ENCODE results near the gene SGMS2.

SGMS2 gene

DNA sequence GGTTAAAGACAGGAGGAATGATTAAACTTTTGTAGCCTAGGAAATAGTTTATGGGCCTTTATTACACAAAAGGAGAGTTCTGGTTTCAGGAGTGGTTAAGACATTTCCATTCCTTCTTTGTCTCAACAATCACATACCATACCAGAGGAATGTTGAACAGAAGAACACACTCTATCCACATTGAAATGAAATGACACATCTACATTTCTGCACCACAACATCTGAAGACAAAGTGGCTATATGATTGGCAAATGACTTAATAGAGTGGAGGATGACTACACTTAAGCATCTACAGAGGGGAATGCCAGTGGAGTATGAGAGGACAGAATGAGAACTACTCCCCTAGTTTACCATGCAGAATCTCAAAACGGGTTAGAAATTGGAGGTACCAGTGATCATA is 114.6 kb downstream of the SGMS2 start:
- no peak for TF ChIP-seq TCF12 (IDR thresholded peaks at IDR 0.05; ENCODE audit: low read depth)
- TF ChIP-seq, protein P1, sequence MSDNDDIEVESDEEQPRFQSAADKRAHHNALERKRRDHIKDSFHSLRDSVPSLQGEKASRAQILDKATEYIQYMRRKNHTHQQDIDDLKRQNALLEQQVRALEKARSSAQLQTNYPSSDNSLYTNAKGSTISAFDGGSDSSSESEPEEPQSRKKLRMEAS (IDR thresholded peaks at IDR 0.05), result no peak

DNA sequence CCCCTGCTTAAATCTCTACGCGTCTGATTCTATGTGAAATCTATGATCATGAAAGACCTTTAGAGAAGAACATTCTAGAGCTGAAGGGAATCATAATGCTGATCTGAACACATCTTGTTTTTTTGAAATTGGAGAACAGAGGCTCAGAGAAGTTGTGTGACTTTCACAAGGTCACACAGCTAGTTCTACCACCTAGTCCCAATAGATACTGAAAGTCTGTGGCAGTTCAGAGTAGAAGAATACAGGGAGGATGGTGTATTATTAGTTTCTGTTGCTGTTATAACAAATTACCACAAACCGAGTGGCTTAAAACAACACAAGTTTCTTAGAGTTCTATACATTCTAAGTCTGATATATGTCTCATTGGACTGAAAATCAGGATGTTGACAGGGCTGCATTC is 121.1 kb downstream of the SGMS2 start:
- TF ChIP-seq TEAD4 (IDR thresholded peaks at IDR 0.05), result no peak
- TF ChIP-seq USF1 (IDR thresholded peaks at IDR 0.05), result no peak
- TF ChIP-seq ZBTB7A (IDR thresholded peaks at IDR 0.05; ENCODE audit: low read depth), result no peak
- TF ChIP-seq TCF12 (IDR thresholded peaks at IDR 0.05; ENCODE audit: low read depth), result no peak
- TF ChIP-seq, protein P1 (IDR thresholded peaks at IDR 0.05), result no peak
- TF ChIP-seq CEBPB (IDR thresholded peaks at IDR 0.05), result no peak
- no peak for TF ChIP-seq RAD21 (IDR thresholded peaks at IDR 0.05; ENCODE audit: low read depth)
- TF ChIP-seq, protein P2, sequence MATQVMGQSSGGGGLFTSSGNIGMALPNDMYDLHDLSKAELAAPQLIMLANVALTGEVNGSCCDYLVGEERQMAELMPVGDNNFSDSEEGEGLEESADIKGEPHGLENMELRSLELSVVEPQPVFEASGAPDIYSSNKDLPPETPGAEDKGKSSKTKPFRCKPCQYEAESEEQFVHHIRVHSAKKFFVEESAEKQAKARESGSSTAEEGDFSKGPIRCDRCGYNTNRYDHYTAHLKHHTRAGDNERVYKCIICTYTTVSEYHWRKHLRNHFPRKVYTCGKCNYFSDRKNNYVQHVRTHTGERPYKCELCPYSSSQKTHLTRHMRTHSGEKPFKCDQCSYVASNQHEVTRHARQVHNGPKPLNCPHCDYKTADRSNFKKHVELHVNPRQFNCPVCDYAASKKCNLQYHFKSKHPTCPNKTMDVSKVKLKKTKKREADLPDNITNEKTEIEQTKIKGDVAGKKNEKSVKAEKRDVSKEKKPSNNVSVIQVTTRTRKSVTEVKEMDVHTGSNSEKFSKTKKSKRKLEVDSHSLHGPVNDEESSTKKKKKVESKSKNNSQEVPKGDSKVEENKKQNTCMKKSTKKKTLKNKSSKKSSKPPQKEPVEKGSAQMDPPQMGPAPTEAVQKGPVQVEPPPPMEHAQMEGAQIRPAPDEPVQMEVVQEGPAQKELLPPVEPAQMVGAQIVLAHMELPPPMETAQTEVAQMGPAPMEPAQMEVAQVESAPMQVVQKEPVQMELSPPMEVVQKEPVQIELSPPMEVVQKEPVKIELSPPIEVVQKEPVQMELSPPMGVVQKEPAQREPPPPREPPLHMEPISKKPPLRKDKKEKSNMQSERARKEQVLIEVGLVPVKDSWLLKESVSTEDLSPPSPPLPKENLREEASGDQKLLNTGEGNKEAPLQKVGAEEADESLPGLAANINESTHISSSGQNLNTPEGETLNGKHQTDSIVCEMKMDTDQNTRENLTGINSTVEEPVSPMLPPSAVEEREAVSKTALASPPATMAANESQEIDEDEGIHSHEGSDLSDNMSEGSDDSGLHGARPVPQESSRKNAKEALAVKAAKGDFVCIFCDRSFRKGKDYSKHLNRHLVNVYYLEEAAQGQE (IDR thresholded peaks at IDR 0.05; ENCODE audit: low read depth), result no peak
- no peak for TF ChIP-seq EGR1 (IDR thresholded peaks at IDR 0.05)
- TF ChIP-seq EP300 (IDR thresholded peaks at IDR 0.05; ENCODE audit: borderline replicate concordance), result no peak
- no peak for TF ChIP-seq FOXM1 (IDR thresholded peaks at IDR 0.05; ENCODE audit: borderline replicate concordance, low read depth)
- TF ChIP-seq TAF1 (IDR thresholded peaks at IDR 0.05; ENCODE audit: low read depth), result no peak
- no peak for TF ChIP-seq NFIC (IDR thresholded peaks at IDR 0.05)
- TF ChIP-seq CREB1 (IDR thresholded peaks at IDR 0.05; ENCODE audit: low read depth), result no peak
- TF ChIP-seq YY1 (IDR thresholded peaks at IDR 0.05; ENCODE audit: low read depth), result no peak

- no peak for TF ChIP-seq YY1 (IDR thresholded peaks at IDR 0.05; ENCODE audit: low read depth)
- TF ChIP-seq TCF12 (IDR thresholded peaks at IDR 0.05; ENCODE audit: low read depth), result no peak
- no peak for TF ChIP-seq CEBPB (IDR thresholded peaks at IDR 0.05)
- no peak for TF ChIP-seq EGR1 (IDR thresholded peaks at IDR 0.05)
- TF ChIP-seq TAF1 (IDR thresholded peaks at IDR 0.05; ENCODE audit: low read depth), result no peak
- TF ChIP-seq EP300 (IDR thresholded peaks at IDR 0.05; ENCODE audit: borderline replicate concordance), result no peak
- no peak for TF ChIP-seq USF1 (IDR thresholded peaks at IDR 0.05)
- TF ChIP-seq ZBTB7A (IDR thresholded peaks at IDR 0.05; ENCODE audit: low read depth), result no peak
- TF ChIP-seq CREB1 (IDR thresholded peaks at IDR 0.05; ENCODE audit: low read depth), result no peak
- TF ChIP-seq, protein P1 (IDR thresholded peaks at IDR 0.05), result no peak
- no peak for TF ChIP-seq TEAD4 (IDR thresholded peaks at IDR 0.05)
- no peak for TF ChIP-seq NFIC (IDR thresholded peaks at IDR 0.05)
- no peak for TF ChIP-seq RAD21 (IDR thresholded peaks at IDR 0.05; ENCODE audit: low read depth)
- TF ChIP-seq, protein P2 (IDR thresholded peaks at IDR 0.05; ENCODE audit: low read depth), result no peak
Measured at GRCh38 chr4:107950746-107951540, 126.2 kb downstream of the SGMS2 start.

GRCh38 chr4:107951551-107951950 is 126.8 kb downstream of the SGMS2 start:
- TF ChIP-seq CEBPB (IDR thresholded peaks at IDR 0.05), result no peak
- TF ChIP-seq, protein P2 (IDR thresholded peaks at IDR 0.05; ENCODE audit: low read depth), result no peak
- TF ChIP-seq EGR1 (IDR thresholded peaks at IDR 0.05), result no peak
- no peak for TF ChIP-seq TAF1 (IDR thresholded peaks at IDR 0.05; ENCODE audit: low read depth)
- no peak for TF ChIP-seq USF1 (IDR thresholded peaks at IDR 0.05)
- TF ChIP-seq RAD21 (IDR thresholded peaks at IDR 0.05; ENCODE audit: low read depth), result no peak
- TF ChIP-seq, protein P1 (IDR thresholded peaks at IDR 0.05), result no peak
- no peak for TF ChIP-seq YY1 (IDR thresholded peaks at IDR 0.05; ENCODE audit: low read depth)
- no peak for TF ChIP-seq ZBTB7A (IDR thresholded peaks at IDR 0.05; ENCODE audit: low read depth)
- TF ChIP-seq FOXM1 (IDR thresholded peaks at IDR 0.05; ENCODE audit: borderline replicate concordance, low read depth), result no peak
- TF ChIP-seq NFIC (IDR thresholded peaks at IDR 0.05), result no peak
- TF ChIP-seq TEAD4 (IDR thresholded peaks at IDR 0.05), result no peak
- TF ChIP-seq EP300 (IDR thresholded peaks at IDR 0.05; ENCODE audit: borderline replicate concordance), result no peak

Data from Ishikawa (cell line).